ENCODE measurements around the gene TRUB2. TPM values are rescaled to one million over a fixed set of nuclear protein-coding genes. Genes with fewer than 3 reads are reported as not detected.

TRUB2 gene, protein sequence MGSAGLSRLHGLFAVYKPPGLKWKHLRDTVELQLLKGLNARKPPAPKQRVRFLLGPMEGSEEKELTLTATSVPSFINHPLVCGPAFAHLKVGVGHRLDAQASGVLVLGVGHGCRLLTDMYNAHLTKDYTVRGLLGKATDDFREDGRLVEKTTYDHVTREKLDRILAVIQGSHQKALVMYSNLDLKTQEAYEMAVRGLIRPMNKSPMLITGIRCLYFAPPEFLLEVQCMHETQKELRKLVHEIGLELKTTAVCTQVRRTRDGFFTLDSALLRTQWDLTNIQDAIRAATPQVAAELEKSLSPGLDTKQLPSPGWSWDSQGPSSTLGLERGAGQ
- total RNA-seq = 10 to 100 TPM; 28.4 to 38.0 TPM

GRCh38 chr9:128322404-128323211, at the start of gene TRUB2, which contains the start of gene COQ4:
TSS of gene TRUB2 (minus strand) at chr9:128322447. CDS start at chr9:128322408, 39 bp downstream.
TSS of gene COQ4 (plus strand) at chr9:128322839. CDS start at chr9:128322859, 20 bp downstream.
- no peaks in the 10 kb centered on the region for H3K36me3 Mint-ChIP-seq
- H3K27ac Mint-ChIP-seq = peak within 1 kb of the TSS; percentile 89 to 96
- DNase-seq (ENCODE audit: low spot score) (peak; percentile 95), ATAC-seq (peak; percentile 91 to 95)
- no peaks in the 10 kb centered on the region for H3K9me3 Mint-ChIP-seq
- peaks cover 10 to 24% of the 10 kb centered on the region in 2 donors for H3K4me1 Mint-ChIP-seq (ENCODE audit: low read depth in 2 of 2)
- H3K4me3 Mint-ChIP-seq = peak within 1 kb of the TSS; percentile 88
- no peaks in the 10 kb centered on the region for H3K27me3 Mint-ChIP-seq

DNA sequence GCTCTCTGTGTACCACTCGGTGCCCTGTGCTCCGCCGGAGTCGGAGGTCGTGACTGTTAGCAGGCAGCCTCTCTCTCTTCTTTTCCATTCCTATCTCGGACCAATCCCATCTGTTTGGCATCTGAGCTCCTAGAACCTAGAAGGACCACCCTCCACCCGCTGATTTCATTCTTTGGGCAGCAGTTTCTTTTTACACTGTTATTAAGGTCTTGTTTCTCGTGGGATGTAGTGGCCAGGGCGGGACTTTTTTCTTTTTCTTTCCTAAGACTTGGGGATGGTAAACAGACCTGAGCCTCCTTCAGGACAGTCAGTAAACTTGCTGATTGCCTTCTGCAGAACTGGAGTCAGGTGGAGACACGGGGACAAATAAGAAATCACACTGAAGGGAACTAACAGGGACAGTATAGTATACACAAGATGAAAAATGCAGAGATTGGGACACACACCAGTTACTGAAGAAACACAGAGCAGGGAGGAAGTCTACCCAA, 49.4 kb upstream of the TRUB2 start:
- Mint-ChIP-seq H3K9me3 (no peaks in the 10 kb centered on the region), H3K27me3 (no peaks in the 10 kb centered on the region), H3K36me3 (peaks cover 6% of the 10 kb centered on the region), H3K4me3 (peak overlapping the region; percentile 93), H3K4me1 (ENCODE audit: low read depth in 2 of 2) (peaks cover 29 to 30% of the 10 kb centered on the region in 2 donors), H3K27ac (peak overlapping the region; percentile 68 to 99)
- no peak for ATAC-seq
- DNase-seq (ENCODE audit: low spot score) = no peak

DNA sequence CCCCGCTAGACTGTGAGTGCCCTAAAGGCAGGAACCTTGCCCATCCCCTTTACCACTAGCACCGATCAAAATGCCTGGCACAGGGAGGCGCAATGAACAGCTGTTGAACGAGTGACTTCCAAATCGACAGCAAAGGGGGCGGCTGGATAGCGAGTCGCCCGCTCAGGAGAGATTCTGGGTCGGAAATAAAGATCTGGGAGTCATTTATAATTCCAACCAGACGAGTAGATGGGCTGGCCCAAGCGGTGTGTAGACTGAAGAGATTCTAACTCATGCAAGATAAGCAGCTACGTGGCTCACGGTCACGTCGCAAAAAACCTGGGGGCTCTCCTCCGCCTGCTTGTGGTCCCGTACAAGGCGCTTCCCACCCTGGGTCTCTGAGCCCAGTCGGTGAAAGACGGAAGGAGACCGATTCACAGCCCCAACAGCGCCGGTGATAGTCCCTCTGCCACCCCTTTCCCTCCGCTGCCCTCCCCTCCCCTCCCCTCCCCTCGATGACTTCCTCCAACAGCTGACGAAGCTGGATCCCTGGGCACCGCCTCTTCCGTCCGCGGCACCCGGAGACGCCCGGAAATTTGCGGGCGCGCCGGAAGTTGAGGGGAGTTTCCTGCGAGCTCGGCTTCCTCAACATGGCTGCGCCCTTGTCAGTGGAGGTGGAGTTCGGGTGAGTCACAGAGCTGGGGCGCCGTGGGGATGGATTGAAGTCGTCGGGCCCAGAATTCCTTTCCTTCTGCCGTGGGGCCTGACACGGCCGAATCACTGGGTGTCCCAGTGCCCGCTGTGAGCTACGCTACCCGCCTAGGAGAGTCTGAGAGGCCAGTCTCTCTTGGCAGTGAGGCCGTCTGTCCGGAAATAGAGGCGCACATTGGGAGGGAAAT, 48.7 kb upstream of the TRUB2 start, which contains the start of gene URM1:
Gene URM1 (plus strand): TSS at position 623 of the 878 bp plus-strand sequence. CDS start 7 bp downstream, at position 630.
- peak within 1 kb of the TSS; percentile 68 to 99 for H3K27ac Mint-ChIP-seq
- peaks cover 6% of the 10 kb centered on the region for H3K36me3 Mint-ChIP-seq
- DNase-seq (ENCODE audit: low spot score) (peak; percentile 96), ATAC-seq (peak; percentile 98)
- no peaks in the 10 kb centered on the region for H3K9me3 Mint-ChIP-seq
- peak within 1 kb of the TSS; percentile 93 for H3K4me3 Mint-ChIP-seq
- no peaks in the 10 kb centered on the region for H3K27me3 Mint-ChIP-seq
- peaks cover 29 to 30% of the 10 kb centered on the region in 2 donors for H3K4me1 Mint-ChIP-seq (ENCODE audit: low read depth in 2 of 2)

DNA sequence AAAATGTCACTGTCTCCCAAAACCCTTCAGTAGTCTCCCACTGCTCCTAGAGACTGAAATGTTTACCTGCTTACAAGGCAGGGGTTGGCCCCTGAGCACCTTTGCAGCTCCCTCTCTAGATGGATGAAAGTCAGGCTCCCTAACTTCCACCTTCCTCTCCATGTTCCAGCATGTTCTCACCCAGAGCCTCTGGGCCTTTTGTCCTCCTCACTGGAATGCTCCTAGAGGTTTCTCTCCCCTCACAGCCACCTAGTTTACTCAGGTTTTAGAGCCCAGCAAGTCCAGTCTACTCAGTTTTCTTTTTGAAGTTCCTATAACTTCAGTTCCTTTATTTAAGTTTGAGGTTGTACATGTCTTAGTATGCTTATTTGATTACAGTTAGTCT, 48.1 kb upstream of the TRUB2 start:
- peak overlapping the region; percentile 93 for H3K4me3 Mint-ChIP-seq
- peaks cover 29 to 30% of the 10 kb centered on the region in 2 donors for H3K4me1 Mint-ChIP-seq (ENCODE audit: low read depth in 2 of 2)
- ATAC-seq (no peak), DNase-seq (ENCODE audit: low spot score) (no peak)
- peaks cover 0 to 2% of the 10 kb centered on the region in 2 donors for H3K27me3 Mint-ChIP-seq
- H3K36me3 Mint-ChIP-seq = peaks cover 6% of the 10 kb centered on the region
- peak overlapping the region; percentile 68 to 99 for H3K27ac Mint-ChIP-seq
- H3K9me3 Mint-ChIP-seq = no peaks in the 10 kb centered on the region

GRCh38 chr9:128369024-128369706, 46.9 kb upstream of the TRUB2 start:
- H3K4me3 Mint-ChIP-seq = no peak overlapping the region
- peaks cover 29 to 30% of the 10 kb centered on the region in 2 donors for H3K4me1 Mint-ChIP-seq (ENCODE audit: low read depth in 2 of 2)
- H3K36me3 Mint-ChIP-seq = peaks cover 6% of the 10 kb centered on the region
- ATAC-seq (no peak), DNase-seq (ENCODE audit: low spot score) (no peak)
- peaks cover 0 to 4% of the 10 kb centered on the region in 2 donors for H3K27me3 Mint-ChIP-seq
- no peak overlapping the region for H3K27ac Mint-ChIP-seq
- no peaks in the 10 kb centered on the region for H3K9me3 Mint-ChIP-seq

DNA sequence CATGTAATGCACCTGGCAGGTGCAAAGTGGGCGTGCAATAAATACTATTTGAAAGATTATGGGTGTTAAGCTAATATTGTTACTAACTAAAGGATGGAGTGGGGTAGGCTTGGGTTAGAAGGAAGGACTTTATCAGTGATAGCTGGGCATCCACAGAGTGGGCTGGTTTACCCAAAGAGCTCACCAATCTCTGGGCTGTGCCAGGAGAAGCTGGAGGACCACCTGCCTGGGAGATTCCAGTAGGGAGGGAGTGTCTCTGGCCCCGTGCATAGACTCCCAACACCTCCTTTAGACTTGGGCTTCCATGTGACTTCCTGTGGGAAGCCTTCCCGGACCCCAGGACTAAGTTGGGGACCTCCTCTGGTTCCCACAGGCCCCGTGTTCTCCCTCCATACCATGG, 43.3 kb upstream of the TRUB2 start:
- no peak for ATAC-seq
- Mint-ChIP-seq H3K9me3 (no peaks in the 10 kb centered on the region), H3K27ac (no peak overlapping the region), H3K36me3 (no peaks in the 10 kb centered on the region), H3K27me3 (peaks cover 0 to 4% of the 10 kb centered on the region in 2 donors), H3K4me1 (ENCODE audit: low read depth in 2 of 2) (peaks cover 6 to 16% of the 10 kb centered on the region in 2 donors), H3K4me3 (no peak overlapping the region)
- no peak for DNase-seq (ENCODE audit: low spot score)

GRCh38 chr9:128362774-128363173, 40.5 kb upstream of the TRUB2 start:
- H3K27ac Mint-ChIP-seq = no peak overlapping the region
- no peaks in the 10 kb centered on the region for H3K9me3 Mint-ChIP-seq
- no peak for ATAC-seq
- DNase-seq (ENCODE audit: low spot score) = no peak
- H3K27me3 Mint-ChIP-seq = peaks cover 0 to 4% of the 10 kb centered on the region in 2 donors
- H3K36me3 Mint-ChIP-seq = no peaks in the 10 kb centered on the region
- H3K4me1 Mint-ChIP-seq (ENCODE audit: low read depth in 2 of 2) = peaks cover 0 to 11% of the 10 kb centered on the region in 2 donors
- no peak overlapping the region for H3K4me3 Mint-ChIP-seq

DNA sequence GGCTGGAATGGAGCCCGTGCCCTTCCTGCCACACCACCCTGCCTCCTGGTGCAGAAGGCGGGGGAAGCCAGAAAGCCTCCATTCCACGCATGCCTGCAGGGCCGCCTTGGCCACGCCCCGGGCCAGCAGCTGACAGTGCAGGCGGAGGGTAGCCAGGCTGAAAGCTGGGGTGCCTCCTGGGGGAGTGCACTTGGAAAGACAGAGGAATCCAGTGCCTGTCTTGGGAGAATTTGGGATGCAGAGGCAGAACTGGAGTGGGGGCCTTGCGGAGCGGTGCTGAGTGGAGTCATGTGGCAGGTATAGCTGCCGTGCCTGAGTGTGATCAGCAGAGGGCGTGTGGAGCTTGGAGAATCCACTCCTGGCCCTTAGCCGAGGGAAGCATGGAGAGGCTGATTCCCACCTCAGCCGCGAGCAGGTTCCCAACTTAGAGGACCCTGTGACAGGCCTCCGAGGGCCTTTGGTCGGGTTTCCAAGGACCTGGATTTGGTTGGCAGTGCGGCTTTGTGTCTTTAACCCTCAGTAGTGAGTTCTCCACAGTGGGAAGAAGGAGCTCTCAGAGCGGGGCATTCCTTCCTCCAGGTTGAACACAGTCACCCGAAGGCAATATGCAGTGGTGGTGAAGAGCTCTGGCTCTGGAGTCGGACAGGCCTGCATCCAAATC, 39.9 kb upstream of the TRUB2 start:
- Mint-ChIP-seq H3K36me3 (no peaks in the 10 kb centered on the region), H3K27me3 (peaks cover 0 to 4% of the 10 kb centered on the region in 2 donors), H3K4me1 (ENCODE audit: low read depth in 2 of 2) (peaks cover 0 to 11% of the 10 kb centered on the region in 2 donors), H3K27ac (peak overlapping the region in 1 of 2 donors; percentile 49), H3K9me3 (no peaks in the 10 kb centered on the region), H3K4me3 (peak overlapping the region; percentile 62)
- ATAC-seq = peak; percentile 80 to 89
- DNase-seq (ENCODE audit: low spot score) = peak; percentile 75

- DNase-seq (ENCODE audit: low spot score) = no peak
- Mint-ChIP-seq H3K36me3 (no peaks in the 10 kb centered on the region), H3K4me1 (ENCODE audit: low read depth in 2 of 2) (peaks cover 0 to 11% of the 10 kb centered on the region in 2 donors), H3K27me3 (peaks cover 0 to 4% of the 10 kb centered on the region in 2 donors), H3K27ac (peak overlapping the region in 1 of 2 donors; percentile 49), H3K9me3 (no peaks in the 10 kb centered on the region), H3K4me3 (peak overlapping the region; percentile 15)
- peak in 1 of 2 donors; percentile 26 for ATAC-seq
Measured at GRCh38 chr9:128361296-128361985, 39.2 kb upstream of the TRUB2 start.

GRCh38 chr9:128360826-128361225, 38.6 kb upstream of the TRUB2 start:
- peaks cover 4% of the 10 kb centered on the region for H3K36me3 Mint-ChIP-seq
- no peak overlapping the region for H3K27ac Mint-ChIP-seq
- ATAC-seq (no peak), DNase-seq (ENCODE audit: low spot score) (no peak)
- no peaks in the 10 kb centered on the region for H3K9me3 Mint-ChIP-seq
- H3K27me3 Mint-ChIP-seq = peaks cover 0 to 4% of the 10 kb centered on the region in 2 donors
- H3K4me3 Mint-ChIP-seq = no peak overlapping the region
- H3K4me1 Mint-ChIP-seq (ENCODE audit: low read depth in 2 of 2) = peaks cover 0 to 11% of the 10 kb centered on the region in 2 donors

DNA sequence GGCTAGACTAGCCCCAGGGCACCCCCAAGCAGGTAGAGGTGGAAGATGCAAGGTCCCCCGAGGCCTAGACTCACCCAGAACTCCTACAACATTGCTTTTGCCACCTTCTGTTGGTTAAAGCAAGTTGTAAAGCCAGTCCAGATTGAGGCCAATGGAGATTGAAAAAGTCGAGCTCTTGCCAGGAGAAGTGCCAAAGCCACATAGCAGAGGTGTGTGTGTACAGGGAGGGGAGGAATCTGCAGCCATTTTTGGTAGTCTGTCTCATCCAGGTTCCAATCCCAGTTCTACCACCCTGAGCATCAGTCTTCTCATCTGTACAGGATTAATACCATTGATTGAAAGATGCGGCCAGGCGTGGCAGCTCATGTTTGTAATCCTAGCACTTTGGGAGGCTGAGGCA, 36.6 kb upstream of the TRUB2 start:
- no peaks in the 10 kb centered on the region for H3K9me3 Mint-ChIP-seq
- ATAC-seq (no peak), DNase-seq (ENCODE audit: low spot score) (no peak)
- no peak overlapping the region for H3K27ac Mint-ChIP-seq
- peaks cover 0 to 11% of the 10 kb centered on the region in 2 donors for H3K4me1 Mint-ChIP-seq (ENCODE audit: low read depth in 2 of 2)
- H3K36me3 Mint-ChIP-seq = peaks cover 5% of the 10 kb centered on the region
- H3K27me3 Mint-ChIP-seq = no peaks in the 10 kb centered on the region
- H3K4me3 Mint-ChIP-seq = no peak overlapping the region

GRCh38 chr9:128358090-128358489, 35.8 kb upstream of the TRUB2 start:
- Mint-ChIP-seq H3K4me3 (no peak overlapping the region), H3K27ac (no peak overlapping the region), H3K36me3 (peaks cover 5% of the 10 kb centered on the region), H3K27me3 (no peaks in the 10 kb centered on the region), H3K9me3 (no peaks in the 10 kb centered on the region), H3K4me1 (ENCODE audit: low read depth in 2 of 2) (peaks cover 0 to 11% of the 10 kb centered on the region in 2 donors)
- ATAC-seq = no peak
- DNase-seq (ENCODE audit: low spot score) = no peak

Measured in natural killer cell treated with Interleukin-12 subunit alpha and Interleukin-12 subunit beta and Interleukin-15 and Interleukin-18, amount 100 ng/mL, for 72 hours (primary cell).